ENCODE measurements around the gene TXNIP.

TXNIP gene

DNA sequence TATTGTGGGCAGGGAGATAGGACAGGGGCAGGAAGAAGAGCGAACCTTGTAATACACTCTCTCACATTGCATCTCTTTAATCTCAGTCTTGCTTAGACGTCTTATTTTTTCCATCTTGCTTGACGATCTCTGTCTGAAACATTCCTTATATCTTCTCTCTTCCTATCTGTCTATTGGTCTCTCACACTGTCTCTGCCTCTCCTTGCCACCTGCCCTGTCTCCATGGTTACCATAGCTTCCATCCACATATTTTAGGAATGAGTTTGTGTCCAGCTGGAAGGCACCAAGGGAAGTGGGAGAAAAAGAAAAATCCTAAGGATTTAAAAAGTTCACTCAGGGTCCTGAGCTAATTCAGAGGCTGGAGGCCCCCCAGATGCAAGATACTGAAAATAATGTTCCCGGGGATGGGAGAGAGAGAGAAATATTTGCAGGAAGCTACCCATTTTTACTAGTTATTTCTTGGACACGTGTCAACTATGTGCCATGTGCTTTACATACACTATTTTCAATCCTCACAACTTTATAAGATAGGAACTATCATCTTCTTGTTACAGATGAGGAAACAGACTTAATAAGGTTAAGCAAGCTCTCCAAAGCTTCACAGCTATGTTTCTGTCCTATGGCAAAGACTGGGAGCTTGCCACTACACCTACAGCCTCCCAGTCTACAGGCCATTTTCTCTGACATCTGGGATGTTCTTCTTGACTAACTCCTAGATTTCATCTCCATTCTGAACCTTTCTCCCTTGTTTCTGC, 32.9 kb downstream of the TXNIP start:
- DNase-seq = peak; percentile 79

DNA sequence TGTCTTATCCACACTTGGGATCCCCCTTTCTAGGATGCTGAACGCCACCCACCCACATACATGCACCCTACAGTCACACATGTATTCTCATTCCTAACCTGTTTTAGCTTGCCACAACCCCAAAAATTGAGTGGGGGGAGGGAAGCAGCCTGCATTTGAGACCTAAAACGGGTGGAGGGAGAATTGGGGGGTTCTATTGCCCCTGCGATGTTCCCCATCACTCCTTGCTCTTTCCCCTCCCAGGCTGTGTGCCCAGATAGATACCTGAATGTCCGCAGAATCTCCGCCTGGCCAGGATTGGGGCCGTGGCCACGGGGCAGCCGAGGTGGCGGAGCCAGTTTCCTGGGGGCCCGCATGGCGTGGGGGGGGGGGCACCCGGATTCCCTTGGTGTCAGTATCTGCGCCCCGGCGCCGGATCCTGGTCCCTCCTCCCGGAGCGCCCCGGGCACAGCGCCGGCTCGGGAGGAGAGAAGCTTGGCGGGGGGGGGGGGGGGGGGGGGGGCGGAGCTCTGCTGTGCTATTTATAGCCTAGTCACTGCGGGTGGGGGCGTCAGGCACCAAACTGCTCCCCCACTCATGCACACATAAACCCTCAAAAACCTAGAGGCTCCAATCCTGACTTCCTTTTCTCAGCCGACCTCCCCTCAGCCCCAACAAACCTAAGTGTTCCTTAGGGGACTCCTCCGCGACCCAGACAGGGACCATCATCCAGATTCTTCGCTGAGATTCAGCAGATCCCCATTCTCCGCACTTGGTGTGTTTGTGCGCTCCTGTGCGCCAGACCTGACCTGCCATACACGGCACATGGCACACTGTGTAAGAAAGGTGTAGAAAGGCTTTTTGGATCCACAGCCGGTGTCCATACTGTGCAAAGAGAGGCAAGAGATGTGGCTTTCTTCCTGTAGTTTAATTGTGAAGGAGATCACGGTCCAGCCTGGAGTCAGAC, 33.9 kb downstream of the TXNIP start:
- DNase-seq = peak; percentile 36

DNA sequence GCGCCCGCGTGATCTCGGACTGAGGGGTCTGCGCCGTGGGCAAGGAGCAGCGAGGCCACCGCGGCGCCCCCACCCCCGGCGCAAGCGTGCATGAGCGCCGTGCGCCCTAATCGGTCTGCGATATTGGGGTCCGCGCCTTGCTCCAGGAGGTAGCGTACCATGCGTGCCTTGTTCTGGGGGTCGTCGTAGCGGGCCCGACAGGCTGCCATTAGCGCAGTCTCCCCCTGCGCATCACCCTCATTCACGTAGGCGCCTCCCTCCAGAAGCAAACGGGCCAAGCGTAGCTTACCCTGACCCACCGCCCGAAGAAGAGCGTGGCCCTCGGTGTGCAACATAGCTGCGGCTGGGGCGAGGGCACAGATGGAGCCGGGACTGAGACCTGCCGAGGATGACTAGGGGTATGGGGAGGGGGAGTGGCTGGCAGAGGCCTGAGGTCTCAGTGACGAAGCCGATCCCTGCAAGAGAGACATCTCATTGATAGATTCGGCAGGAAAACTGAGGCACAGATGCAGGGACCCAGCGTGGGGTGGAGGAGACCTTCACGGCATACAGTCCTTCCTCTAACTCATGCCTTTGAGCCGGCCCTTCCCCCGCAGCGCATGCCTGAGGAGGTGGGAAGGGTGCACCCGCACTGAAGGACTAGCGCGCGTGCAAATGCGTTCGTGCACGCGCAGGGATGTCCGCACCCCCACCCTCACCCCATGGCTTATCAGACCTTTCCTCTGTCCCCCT, 34.8 kb downstream of the TXNIP start:
- peak; percentile 55 for DNase-seq

DNA sequence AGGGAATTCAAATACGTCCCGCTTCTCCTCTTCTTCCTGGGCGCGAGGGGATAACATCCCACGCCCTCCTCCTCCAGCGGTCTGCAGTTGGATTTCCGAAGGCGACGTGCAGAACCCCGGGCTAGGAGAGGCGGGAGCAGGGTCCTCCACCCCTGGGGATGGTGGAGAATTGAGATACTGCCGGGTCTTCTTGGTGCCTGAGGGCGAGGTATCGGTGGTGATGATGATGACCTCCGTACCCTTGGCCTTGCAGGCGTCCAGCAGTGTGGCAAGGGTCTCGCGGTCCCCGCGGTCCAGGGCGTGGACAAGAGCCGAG, 35.3 kb downstream of the TXNIP start:
- DNase-seq = no peak

DNA sequence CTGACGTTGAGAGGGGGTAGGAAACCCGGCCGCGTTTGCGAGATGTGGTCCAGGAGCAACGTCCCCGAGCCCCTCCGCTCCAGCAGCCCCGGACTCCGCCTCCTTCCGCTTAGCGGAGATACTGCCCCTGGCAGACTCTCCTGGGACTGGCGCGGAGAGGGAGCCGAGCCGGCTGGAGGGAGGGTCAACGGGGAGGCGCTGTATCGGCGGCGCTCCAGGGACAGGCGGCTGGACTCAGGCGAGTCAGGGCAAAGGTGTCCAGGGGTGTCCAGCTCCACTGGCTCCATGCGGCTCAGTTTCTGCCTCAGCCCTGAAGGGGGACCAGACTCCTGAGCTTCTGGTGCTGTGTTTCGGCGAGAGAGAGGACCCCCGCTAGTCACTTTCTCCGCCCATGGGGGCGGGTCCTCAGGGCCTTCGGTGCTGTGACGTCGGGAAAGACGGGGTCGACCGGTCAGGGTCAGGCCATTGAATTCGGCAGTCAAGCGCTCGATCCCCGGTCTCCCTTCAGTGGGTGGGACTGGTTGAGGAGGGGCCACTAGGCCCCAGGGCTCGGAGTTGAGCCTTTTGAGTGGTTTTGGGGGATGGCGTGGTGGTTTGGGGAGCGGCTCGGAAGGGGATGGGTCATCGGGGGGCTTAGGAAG, 35.8 kb downstream of the TXNIP start:
- DNase-seq = peak; percentile 39

DNA sequence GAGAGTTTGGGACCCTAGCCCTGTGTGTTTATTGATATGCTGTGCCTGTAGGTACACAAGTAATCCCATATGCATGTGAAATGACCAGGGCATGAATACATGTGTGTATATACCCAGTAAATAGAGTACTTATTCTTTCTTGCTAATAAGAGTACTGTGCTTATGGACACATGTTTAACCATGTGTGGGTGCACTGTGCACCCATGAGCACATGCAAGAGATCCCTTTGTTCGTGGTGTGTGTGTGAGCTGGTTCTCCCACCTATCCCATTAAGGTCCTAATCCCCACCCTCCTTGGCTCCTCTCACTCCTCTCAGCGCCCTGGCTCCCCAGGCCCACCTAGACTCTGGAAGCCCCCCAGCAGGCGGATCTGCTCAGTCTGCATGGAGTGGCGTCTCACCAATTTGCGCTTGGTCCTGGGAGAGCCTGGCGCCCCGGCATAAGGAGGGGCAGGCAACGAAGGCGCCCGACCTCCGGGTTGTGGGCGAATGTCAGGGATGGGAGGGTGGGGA, 36.4 kb downstream of the TXNIP start:
- DNase-seq = no peak

DNA sequence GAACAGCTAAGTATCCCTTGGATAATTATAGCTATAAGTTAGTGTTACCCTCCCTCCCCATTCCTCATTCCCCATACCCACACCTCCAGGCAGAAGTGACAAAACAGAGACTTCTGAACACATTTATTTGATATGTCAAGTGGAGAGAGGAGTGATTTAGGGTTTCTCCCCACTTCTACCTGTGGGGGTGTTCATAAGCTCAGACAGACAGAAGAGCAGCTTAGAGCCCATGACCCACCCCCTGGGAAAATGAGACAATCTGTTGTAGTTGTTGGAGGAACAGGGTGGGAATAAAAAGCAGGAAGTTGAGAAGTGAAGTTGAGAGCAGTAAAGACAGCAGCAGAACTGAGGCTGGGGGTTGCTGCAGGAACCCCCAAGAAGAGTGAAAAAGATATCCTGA, 37.0 kb downstream of the TXNIP start:
- no peak for DNase-seq

DNA sequence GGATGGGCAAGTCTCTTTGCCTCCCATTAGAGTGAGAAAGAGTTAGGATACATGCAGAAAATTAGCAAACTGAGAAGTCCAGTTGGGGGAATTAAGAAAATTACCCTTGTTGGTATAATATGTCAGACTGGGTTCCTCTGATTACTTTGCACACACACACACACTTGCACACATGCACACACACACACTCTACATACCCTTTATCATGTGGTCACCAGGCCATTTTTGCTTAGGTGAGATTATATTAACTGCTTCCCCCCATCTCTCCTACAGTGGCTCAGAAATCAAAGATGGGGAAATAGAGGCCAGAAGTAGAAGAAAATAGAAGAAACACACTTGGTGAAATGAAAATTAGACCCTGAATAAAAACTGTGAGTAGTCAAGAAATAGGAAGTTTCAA, 37.6 kb downstream of the TXNIP start:
- no peak for DNase-seq

DNA sequence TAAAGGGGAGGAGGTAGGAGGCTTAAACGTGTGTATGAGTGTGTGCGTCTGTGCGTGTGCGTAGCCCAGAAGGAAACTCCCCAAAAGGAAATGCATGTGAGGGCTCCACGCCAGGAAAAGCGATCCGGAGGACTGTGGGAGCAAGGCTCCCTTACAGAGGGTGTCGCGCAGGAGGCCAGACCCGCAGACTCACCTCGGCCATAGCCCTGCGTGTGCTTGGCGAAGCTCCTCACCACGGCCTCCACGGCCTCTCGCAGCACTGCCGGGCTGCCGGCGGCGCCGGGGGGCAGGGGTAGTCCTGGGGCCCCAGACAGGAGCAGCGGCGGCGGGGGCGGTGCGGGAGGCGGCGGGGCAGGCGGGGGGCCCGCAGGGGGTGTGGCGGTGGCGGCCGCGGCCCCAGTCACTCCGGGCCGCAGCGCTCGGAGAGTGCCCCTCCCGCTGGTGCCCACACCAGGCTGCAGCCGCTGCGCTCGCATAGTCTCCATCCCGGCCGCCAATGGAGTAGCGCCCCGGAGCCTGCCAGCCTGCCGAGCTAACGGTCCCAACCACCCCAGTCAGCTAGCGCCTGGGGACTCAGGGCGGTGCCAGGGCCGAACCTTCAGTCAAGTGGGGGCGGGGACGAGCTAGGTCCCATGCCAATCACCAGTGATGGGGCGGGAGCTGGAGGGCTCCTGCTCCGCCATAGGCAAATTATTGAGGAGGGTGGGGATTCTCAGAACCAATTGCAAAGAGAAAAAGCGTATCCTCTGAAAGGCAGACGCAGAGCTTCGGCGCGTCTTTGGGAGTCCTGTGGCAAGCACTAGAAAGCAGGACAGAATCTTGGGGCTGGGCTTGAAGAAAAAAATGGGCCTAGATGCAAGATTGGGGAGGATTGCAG, 38.7 kb downstream of the TXNIP start, which contains the start of gene LIX1L:
LIX1L (minus strand) TSS at position 575 of the 877 bp plus-strand sequence; CDS start at position 485, 90 bp downstream.
- peak; percentile 98 for DNase-seq

DNA sequence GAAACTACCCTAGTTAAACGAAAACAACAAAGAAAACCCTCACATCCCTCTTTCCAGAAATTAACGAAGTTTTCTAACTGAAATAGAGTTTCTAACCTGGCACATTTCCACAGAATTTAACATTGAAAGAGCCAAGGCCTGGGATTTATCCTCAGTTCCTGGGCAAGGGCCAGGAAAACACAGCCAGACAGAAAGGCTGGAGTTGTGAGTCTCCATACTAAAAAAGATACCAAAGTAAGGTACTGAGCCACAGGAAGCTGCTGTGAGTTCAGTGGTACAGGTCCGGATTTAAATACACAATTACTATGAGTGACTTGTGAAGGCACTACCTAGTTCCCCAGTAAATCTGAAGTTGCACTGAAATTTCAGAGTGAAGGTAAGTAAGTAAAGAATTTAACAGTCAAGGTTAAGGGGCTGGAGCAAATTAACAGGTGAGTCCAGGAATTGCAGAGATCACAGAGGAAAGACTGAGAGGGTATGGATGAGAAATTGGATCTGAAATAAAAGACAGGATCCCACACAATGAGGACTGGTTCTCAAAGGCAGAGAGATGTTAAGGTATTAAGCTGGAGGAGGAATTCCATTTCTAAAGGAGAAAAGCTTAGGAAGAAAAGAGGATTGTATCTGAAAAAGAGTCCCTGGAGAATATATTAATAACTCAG, 39.5 kb downstream of the TXNIP start:
- peak; percentile 9 for DNase-seq

DNA sequence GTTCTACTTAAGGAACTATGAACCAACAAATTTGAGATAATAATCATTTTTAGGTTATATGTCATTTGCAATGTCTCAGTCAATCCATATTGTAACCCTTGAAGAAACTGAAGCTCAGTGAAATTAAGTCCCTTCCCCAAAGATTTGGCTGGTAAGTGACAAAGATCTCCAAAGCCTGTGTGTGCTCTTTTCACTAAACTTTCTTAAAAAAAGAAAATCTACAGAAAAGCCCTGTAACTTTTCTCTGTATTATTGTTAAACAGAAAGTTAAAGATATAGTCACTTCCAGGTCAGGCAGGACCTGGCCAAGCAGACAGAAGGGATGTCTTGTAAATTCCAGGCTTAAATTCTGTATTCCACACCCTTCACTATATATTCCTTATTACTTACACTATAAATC, 40.0 kb downstream of the TXNIP start:
- no peak for DNase-seq

DNA sequence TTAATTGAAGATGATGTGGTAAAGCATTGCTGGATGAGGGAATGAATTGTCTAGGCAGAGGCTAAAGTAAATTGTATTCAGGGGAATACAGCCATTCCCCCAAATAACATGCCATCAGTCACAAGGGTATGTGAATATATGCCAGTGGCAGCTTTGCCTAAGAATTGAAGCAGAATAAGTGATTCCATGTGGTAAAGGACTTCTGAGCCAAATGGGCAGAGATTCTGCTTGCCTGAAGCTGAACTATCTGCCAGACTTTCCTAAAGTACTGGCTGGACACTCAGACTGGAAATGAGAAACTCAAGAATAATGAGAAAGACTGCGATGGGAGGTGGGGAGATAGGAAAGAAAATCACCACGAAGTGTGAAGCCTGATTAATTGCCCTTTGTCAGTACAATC, 40.9 kb downstream of the TXNIP start:
- DNase-seq = no peak

DNA sequence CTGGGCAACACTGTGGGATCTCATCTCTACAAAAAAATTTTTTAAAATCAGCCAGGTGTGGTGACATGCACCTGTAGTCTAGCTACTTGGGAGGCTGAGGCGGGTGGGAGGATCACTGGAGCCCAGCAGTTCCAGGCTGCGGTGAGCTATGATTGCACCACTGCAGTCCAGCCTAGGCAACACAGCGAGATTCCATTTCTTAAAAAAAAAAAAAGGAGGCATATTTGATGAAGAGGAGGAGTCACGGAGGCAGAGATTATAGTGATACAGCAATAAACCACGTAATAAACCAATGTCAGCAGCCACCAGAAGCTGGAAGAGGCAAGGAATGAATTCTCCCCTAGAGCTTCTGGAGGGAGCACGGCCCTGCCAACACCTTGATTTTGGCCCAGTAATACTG, 42.5 kb downstream of the TXNIP start:
- DNase-seq = no peak

DNA sequence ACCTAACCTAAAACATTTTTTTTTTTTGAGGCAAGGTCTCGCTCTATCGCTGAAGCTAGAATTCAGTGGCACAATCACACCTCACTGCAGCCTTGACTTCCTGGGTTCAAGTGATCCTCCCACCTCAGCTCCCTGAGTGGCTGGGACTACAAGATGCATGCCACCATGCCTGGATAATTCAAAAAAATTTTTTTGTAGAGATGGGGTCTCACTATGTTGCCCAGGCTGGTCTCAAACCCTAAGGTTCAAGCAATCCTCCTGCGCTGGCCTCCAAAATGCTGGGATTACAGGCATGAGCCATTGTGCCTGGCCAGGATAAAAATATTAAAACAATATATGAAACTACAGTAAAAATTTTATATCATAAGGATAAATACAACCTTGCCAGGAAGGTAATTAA, 43.5 kb downstream of the TXNIP start:
- DNase-seq = no peak

DNA sequence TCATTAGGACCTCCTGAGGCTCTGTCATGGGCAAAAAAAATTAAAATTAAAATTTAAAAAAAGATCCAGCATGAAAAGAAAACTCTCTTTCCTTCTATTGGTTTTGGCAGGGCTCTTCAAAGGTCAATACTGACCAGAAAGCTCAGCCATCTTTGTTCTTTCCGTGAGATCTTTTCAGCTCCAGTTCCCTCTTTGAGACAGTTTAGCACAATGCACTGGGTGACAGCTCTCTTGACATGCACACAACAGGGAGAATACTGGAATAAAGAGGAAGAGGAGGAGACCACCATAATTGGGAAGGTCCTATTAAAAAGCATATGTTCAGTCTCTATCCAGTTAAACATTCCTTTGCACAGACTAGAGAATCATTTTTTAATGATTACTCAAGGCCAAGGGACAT, 44.9 kb downstream of the TXNIP start:
- no peak for DNase-seq

DNA sequence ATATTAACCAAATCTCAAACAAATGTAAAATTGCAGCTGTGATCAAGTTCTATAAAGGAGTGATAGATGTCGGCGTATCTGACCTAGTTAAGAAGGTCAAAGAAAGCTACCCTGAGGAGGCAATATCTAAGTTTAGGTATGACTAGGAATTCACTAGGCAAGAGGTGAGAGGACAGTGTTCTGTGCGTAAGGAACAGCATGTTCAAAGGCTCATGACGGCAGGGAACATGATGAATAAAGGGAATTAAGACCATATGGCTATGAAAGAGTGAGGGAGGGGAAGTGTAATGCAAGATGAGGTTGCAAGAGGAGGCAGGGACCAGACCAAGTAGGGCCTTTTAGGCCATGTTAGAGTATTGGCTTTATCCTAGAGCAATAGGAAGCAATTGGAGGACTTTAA, 47.2 kb downstream of the TXNIP start:
- no peak for DNase-seq

DNA sequence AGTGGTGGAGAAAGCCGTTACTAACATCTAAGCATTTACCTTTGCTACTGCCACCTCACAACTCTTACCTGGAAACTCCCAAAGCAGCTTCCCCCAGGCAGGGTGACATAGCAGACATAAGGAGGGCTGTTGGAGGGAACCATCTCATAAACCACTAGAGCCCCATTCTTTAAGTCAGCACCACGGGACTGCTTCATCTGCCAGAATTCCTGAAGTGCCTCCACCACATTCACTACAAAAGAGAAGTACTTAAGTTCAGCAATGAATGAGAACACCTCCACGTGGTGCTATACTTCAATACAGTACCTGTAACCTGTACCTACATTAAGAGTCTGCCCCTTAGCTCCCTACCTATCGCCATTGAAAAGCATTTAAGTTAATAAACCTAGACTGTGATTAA, 48.8 kb downstream of the TXNIP start:
- DNase-seq = no peak

DNA sequence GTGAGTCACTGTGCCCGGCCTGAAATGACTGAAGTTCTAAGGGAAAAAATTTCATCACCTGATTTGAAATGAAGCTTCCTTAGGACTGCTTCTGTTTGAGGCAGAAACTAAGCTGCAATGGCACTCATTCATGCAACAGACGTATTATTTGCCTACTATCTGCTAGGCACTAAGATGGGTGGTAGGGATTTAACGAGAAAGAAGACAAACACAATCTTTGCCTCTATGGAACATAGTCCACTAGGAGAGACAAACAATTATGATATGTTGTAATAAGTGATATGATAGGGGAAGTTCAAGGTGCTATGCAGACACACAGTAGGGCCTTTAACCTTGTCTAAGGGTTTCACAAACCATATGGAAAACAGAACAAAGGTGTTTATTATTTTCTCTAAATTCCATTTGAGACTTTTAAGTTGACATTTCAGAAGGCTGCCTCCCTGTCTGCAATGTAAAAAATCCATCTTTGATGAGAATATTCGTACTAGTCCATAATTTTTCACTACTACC, 49.8 kb downstream of the TXNIP start:
- no peak for DNase-seq

DNA sequence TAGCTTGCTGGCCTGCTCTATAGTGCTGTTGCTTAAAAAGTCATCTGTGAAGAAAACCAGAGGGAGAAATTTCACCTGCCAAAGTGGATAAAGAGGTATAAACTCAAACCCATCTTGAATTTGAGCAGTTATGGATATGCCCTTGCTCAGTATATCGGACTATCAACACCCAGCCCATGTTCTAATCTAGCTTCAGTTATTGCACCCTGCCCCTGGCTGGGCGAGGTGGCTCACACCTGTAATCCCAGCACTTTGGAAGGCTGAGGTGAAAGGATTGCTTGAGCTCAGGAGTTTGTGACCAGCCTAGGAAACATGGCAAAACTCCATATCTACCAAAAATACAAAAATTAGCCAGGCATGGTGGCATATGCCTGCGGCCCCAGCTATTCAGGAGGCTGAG, 51.8 kb downstream of the TXNIP start:
- DNase-seq = no peak

DNA sequence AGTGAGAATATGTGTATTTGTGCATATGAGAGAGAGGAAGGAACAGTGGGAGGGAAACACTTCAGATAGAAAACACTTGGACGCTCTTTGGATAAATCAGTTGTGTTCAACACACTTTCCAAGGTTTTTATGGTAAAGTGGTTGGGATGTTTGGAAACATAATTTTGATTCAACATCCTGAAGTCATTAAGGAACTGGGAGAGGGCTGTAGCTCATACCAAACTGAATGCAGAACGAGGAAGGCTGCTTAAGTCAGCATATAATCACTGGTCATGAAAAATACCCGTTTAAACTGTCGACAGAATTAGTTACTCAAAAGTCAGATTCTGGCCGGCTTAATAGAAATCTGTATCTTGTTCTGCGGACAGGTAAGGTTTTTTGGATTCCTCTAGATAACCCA, 53.5 kb downstream of the TXNIP start:
- no peak for DNase-seq

All from HCEC 1CT (cell line).